HG03039 (cell line): ENCODE measurements around the gene SANBR.
"Not testable (repeated sequence)": the region's sequence is repeated elsewhere in the genome, so short reads cannot be mapped to it uniquely, and the experiment has no call there.

Experiments
- ATAC-seq: cut with Tn5 transposase; IDR thresholded peaks from one replicate; pipeline ENCODE4 v1.9.1; 2021; ENCODE audit warnings: mild to moderate bottlenecking, moderate library complexity; ENCODE audit not compliant: unreplicated experiment

SANBR gene

GRCh38 chr2:61065714-61066709 lies at the start of gene SANBR:
Gene SANBR, plus strand, starts transcription at chr2:61065871. Its CDS starts 4,480 bp downstream, at chr2:61070351.
- ATAC-seq = peak; percentile 95

DNA sequence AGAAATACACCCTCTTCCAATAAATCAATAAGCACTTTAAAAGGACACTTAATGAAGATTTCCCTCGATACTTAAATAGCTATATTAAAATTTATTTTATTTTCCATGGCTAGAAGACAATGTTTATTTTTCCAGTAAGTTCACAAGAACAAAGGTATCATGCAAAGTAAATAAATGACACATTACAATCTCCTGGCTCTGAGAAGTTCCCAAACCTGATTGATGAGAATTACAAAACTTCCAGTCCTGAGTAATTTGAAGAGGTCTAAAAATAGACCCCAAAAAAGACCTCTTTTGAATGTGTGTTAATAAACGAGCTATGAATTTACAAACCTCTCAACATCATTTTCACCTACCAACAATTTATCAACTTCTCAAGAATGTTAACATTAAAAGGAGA lies 49.7 kb upstream of the SANBR start:
- ATAC-seq = no peak

- ATAC-seq = no peak
These were observed 49.2 kb upstream of the SANBR start for GRCh38 chr2:61016392-61017002.

DNA sequence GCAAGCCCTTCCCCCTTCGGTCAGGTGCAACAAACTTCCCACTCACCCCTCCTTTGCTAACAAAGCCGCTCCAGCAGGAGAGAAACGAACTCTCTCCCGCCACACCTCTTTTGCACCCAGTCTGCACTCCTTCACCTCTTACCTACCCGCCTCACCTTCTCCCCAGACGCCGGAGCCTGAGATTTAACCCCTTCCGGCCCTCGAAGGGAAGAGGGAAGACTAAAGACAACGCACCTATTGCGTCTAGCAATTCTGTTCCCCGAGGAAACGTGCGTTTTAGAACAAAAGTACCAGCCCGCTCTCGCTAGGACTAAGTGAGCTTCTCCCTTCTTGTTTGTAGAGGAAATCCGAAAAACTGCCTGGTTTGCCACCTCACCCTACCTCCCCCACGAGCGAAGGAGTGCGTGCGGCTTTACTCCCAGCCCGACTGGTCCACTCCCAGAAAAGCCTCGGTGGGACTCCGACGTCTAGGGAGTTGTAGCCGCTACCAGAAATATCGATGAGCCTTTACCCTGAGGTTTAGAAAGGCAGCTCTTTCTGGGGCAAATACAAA lies 48.6 kb upstream of the SANBR start:
- peak; percentile 53 for ATAC-seq

- peak; percentile 83 for ATAC-seq
These were observed 47.9 kb upstream of the SANBR start, which contains the start of the genes PEX13 and PUS10 for GRCh38 chr2:61017556-61018317. Gene PEX13, plus strand, starts transcription at chr2:61017720. Its CDS starts 40 bp downstream, at chr2:61017760. Gene PUS10, minus strand, starts transcription at chr2:61018255. Its CDS starts 6,365 bp downstream, at chr2:61011890.

DNA sequence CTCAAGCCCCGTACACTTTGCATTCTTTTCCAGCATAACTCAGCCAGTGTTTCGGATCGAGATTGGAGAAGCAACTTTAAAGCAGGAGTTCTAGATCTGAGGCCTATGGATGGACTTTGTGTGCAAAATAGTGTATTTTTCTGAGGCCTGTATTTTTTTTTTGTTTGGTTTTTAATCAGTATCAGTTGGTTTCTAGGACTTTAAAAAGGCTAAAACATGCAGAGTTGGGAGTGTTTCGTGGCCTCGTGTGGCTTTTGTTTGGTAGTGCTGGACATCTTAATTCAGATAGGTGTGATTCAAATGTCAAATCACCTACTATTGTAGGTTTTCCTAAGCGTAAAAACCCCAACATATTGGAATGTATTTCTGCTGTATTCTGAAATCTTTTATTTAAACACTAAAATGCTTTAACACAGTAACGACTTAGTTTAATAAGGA lies 47.3 kb upstream of the SANBR start:
- no peak for ATAC-seq

GRCh38 chr2:61018798-61019197 lies 46.9 kb upstream of the SANBR start:
- ATAC-seq = no peak

GRCh38 chr2:61021228-61021660 lies 44.4 kb upstream of the SANBR start:
- no peak for ATAC-seq

DNA sequence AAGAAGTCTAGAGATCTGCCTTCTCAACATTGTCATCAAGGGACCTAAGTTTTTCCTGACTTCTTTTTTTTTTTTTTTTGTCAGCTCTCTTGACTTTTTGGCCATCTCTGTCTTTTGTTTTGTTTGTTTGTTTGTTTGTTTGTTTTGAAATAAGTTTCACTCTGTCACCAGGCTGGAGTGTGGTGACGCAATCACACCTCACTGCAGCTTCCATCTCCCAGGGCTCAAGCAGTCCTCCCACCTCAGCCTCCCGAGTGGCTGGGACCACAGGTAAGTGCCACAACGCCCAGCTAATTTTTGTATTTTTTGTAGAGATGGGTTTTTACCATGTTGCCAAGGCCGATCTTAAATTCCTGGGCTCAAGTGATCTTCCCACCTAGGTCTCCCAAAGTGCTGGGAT lies 42.0 kb upstream of the SANBR start:
- no peak for ATAC-seq

DNA sequence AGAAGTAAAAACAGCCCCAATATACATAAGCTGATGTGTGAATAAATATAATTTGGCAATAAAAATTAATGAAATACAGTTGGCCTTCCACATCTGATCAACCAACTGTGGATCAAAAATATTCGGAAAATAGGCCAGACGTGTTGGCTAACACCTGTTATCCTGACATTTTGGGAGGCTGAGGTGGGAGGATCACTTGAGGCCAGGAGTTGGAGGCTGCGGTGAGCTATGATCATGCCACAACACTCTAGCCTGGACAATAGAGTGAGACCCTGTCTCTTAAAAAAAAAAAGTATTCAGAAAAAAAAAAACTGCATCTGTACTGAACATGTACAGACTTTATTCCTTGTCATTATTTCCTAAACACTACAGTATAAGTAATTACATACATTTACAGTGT lies 36.1 kb upstream of the SANBR start:
- ATAC-seq = no peak

DNA sequence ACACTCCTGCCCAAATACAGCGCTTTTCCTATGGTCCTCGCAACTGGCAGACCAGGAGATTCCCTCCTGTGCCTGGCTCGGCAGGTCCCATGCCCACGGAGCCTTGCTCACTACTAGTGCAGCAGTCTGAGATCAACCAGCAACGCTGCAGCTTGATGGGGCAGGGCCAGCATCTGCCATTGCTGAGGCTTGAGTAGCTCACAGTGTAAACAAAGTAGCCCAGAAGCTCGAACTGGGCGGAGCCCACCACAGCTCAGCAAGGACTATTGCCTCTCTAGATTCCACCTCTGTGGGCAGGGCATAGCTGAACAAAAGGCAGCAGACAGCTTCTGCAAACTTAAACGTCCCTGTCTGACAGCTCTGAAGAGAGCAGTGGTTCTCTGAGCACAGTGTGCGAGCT lies 31.1 kb upstream of the SANBR start:
- not testable (repeated sequence) for ATAC-seq

- not testable (repeated sequence) for ATAC-seq
These were observed 29.0 kb upstream of the SANBR start for GRCh38 chr2:61036643-61037042.

DNA sequence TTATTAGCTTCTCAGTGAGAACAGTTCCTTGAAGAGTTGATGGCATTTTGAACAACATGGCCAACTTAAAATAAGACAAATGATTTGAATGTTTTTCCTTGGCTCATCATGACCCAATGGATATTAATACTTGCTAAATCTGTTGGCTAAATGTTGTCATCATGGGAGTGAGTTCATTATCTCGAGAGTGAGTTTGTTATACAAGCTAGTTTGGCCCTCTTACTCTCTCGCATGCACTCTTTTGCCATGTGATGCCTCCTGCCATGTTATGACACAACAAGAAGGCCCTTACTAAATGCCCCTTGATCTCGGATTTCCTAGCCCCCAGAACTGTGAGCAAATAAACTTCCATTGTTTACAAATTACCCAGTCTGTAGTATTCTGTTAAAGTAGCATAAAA lies 22.9 kb upstream of the SANBR start:
- no peak for ATAC-seq

DNA sequence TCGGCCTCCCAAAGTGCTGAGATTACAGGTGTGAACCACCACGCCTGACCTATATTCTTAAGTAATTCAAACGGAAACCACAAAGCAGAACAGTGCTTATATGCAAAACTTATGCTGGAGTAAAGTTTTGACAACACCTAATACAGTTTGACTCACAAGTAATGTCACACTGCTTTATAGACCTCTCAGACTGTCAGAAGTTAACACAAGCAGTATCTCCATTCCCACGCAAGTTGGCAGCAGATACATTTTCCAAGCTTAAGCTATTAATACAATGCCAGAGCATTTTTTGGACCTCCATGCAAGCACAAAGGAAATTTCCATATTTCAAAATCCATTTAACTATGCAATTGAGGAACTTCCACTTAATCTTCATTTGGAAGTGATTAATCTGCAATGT lies 21.0 kb upstream of the SANBR start:
- ATAC-seq = no peak

DNA sequence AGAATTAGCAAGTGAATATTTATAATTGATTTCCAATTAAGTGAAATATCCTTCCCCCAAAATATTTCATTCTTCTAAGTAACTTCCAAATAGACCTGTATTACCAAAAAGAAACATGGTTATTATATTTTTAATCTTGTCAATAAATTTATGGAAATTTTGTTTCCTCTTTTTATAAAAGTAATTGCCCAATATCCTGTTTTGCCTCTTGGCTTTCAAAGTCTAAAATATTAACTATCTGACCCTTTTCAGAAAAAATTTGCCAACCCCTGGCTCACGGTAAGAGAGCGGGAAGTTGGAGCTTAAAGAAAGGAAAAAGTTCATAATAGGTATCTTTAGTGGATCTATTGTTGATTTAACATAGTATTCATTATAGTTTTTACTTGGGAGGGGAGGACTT lies 20.4 kb upstream of the SANBR start:
- ATAC-seq = no peak

- ATAC-seq = no peak
These were observed 19.7 kb upstream of the SANBR start for GRCh38 chr2:61045999-61046398.

GRCh38 chr2:61055557-61055956 lies 10.1 kb upstream of the SANBR start:
- no peak for ATAC-seq

- no peak for ATAC-seq
These were observed 8.1 kb upstream of the SANBR start for GRCh38 chr2:61057562-61057961.

GRCh38 chr2:61059382-61059781 lies 6.3 kb upstream of the SANBR start:
- ATAC-seq = no peak

- no peak for ATAC-seq
These were observed 8.4 kb downstream of the SANBR start for GRCh38 chr2:61074100-61074499.

DNA sequence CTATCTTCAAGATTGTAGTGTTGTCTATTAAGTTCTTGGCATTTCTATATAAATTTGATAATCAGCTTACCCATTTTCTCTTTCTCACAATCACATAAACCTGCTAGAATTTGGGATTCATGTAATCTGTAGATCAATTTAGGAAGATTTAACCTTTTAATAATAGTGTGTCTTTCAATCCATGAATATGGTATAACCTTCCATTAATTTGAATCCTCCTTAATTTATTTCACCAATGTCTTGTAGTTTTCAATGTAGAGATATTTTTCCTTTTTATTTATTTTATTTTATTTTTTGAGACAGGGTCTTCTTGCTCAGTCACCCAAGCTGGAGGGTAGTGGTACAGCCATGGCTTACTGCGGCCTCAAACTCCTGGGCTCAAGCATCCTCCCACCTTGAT lies 20.2 kb downstream of the SANBR start:
- no peak for ATAC-seq
